ENCODE measurements around the gene CDC42SE2.

GRCh38 chr5:131329286-131329560, 65.4 kb downstream of the CDC42SE2 start:
- no peak for TF ChIP-seq CREB1 (CRISPR knock-in tag; IDR thresholded peaks at IDR 0.05)
- no peak for TF ChIP-seq ESRRA (CRISPR knock-in tag; IDR thresholded peaks at IDR 0.05; ENCODE audit: borderline replicate concordance)
- TF ChIP-seq, protein P1, sequence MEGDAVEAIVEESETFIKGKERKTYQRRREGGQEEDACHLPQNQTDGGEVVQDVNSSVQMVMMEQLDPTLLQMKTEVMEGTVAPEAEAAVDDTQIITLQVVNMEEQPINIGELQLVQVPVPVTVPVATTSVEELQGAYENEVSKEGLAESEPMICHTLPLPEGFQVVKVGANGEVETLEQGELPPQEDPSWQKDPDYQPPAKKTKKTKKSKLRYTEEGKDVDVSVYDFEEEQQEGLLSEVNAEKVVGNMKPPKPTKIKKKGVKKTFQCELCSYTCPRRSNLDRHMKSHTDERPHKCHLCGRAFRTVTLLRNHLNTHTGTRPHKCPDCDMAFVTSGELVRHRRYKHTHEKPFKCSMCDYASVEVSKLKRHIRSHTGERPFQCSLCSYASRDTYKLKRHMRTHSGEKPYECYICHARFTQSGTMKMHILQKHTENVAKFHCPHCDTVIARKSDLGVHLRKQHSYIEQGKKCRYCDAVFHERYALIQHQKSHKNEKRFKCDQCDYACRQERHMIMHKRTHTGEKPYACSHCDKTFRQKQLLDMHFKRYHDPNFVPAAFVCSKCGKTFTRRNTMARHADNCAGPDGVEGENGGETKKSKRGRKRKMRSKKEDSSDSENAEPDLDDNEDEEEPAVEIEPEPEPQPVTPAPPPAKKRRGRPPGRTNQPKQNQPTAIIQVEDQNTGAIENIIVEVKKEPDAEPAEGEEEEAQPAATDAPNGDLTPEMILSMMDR (IDR thresholded peaks at IDR 0.05): no peak
- TF ChIP-seq ZNF138 (CRISPR knock-in tag; conservative IDR thresholded peaks at IDR 0.05): no peak
- TF ChIP-seq FOXJ3 (CRISPR knock-in tag; IDR thresholded peaks at IDR 0.05; ENCODE audit: borderline replicate concordance): no peak
- TF ChIP-seq SP1 (CRISPR knock-in tag; conservative IDR thresholded peaks at IDR 0.05): no peak
- TF ChIP-seq, protein P2, sequence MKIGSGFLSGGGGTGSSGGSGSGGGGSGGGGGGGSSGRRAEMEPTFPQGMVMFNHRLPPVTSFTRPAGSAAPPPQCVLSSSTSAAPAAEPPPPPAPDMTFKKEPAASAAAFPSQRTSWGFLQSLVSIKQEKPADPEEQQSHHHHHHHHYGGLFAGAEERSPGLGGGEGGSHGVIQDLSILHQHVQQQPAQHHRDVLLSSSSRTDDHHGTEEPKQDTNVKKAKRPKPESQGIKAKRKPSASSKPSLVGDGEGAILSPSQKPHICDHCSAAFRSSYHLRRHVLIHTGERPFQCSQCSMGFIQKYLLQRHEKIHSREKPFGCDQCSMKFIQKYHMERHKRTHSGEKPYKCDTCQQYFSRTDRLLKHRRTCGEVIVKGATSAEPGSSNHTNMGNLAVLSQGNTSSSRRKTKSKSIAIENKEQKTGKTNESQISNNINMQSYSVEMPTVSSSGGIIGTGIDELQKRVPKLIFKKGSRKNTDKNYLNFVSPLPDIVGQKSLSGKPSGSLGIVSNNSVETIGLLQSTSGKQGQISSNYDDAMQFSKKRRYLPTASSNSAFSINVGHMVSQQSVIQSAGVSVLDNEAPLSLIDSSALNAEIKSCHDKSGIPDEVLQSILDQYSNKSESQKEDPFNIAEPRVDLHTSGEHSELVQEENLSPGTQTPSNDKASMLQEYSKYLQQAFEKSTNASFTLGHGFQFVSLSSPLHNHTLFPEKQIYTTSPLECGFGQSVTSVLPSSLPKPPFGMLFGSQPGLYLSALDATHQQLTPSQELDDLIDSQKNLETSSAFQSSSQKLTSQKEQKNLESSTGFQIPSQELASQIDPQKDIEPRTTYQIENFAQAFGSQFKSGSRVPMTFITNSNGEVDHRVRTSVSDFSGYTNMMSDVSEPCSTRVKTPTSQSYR (CRISPR knock-in tag; IDR thresholded peaks at IDR 0.05): no peak
